GM12878 (cell line): ENCODE data around the gene FAM81A. TPM values are rescaled to one million over a fixed set of nuclear protein-coding genes. Genes with fewer than 3 reads are reported as not detected.

Experiments
- BCL3 ChIP-seq: IDR thresholded peaks from 2 replicates; pipeline ENCODE4 v1.6.1; 2011; ENCODE audit warnings: borderline replicate concordance, low read depth, mild to moderate bottlenecking, moderate library complexity, low read length; ENCODE audit not compliant: insufficient read depth, poor library complexity, severe bottlenecking
- CREM ChIP-seq: IDR thresholded peaks from 2 replicates; pipeline ENCODE4 v1.6.1; 2014; ENCODE audit warnings: antibody characterized with exemption, low read depth
- DPF2 ChIP-seq: fragments of 450-650 bp; IDR thresholded peaks from 2 replicates; pipeline ENCODE4 v1.6.1; 2017; ENCODE audit warnings: mild to moderate bottlenecking
- FOXM1 ChIP-seq: IDR thresholded peaks from 2 replicates; pipeline ENCODE4 v1.6.1; 2012; ENCODE audit warnings: low read depth, mild to moderate bottlenecking, inconsistent platforms, low read length, moderate library complexity
- GABPA ChIP-seq: IDR thresholded peaks from 2 replicates; pipeline ENCODE4 v1.6.1; 2014; ENCODE audit warnings: antibody characterized with exemption, low read depth, mild to moderate bottlenecking, inconsistent platforms
- HDAC6 ChIP-seq: fragments of 200-600 bp; sonication (generic); IDR thresholded peaks from one replicate; pipeline ENCODE4 v1.8.0; 2017; ENCODE audit warnings: antibody characterized with exemption; ENCODE audit not compliant: unreplicated experiment
- LARP7 ChIP-seq: fragments of 450-650 bp; IDR thresholded peaks from 2 replicates; pipeline ENCODE4 v1.6.1; 2017; ENCODE audit warnings: mild to moderate bottlenecking
- MLLT1 ChIP-seq: fragments of 450-650 bp; IDR thresholded peaks from 2 replicates; pipeline ENCODE4 v1.6.1; 2016; ENCODE audit warnings: mild to moderate bottlenecking
- MXI1 ChIP-seq: fragments of 150-350 bp; IDR thresholded peaks from 2 replicates; pipeline ENCODE4 v1.6.1; 2011; ENCODE audit warnings: low read depth, mild to moderate bottlenecking, inconsistent platforms, low read length, improper control_type of control experiment
- NFIC ChIP-seq: IDR thresholded peaks from 2 replicates; pipeline ENCODE4 v1.6.1; 2012; ENCODE audit warnings: low read depth, mild to moderate bottlenecking, inconsistent platforms, low read length, moderate library complexity
- SUPT20H ChIP-seq: IDR thresholded peaks from 2 replicates; pipeline ENCODE4 v1.6.1; 2011; ENCODE audit warnings: low read depth, mild to moderate bottlenecking, low read length, moderate library complexity, borderline replicate concordance; ENCODE audit not compliant: control insufficient read depth
- ZBED1 ChIP-seq: IDR thresholded peaks from 2 replicates; pipeline ENCODE4 v1.6.1; 2016; ENCODE audit warnings: borderline replicate concordance
- ZBTB33 ChIP-seq: fragments of 450-650 bp; IDR thresholded peaks from 2 replicates; pipeline ENCODE4 v1.6.1; 2017; ENCODE audit warnings: mild to moderate bottlenecking
- polyA plus RNA-seq, 11 experiments: library from polyadenylated mRNA; depleted of rRNA in 4 of 11; unstranded in 6 of 11; stranded (reverse) in 5 of 11; fragments of >200 nt; fragmentation: Nextera tagmentation in 4 of 11; fragmentation: Illumina TruSeq in 1 of 11; extraction: Ambion mirVana in 4 of 11; extraction: Trizol in 1 of 11; gene quantifications; 1 replicate in 1 of 11; 2 replicates in 10 of 11; pipeline versions ENCODE4 v1.2.1 to v1.2.3, GENCODE V29; 2011 to 2016; ENCODE audit warnings: inconsistent platforms in 2 of 11, missing spikeins in 2 of 11, low read depth in 1 of 11
- total RNA-seq, 4 experiments: library from RNA; depleted of rRNA in 3 of 4; stranded (reverse); fragments of >200 nt in 3 of 4; fragmentation: Illumina TruSeq in 1 of 4; extraction: Trizol in 1 of 4; gene quantifications; 2 replicates each; pipeline versions ENCODE4 v1.2.1 to v1.2.3, GENCODE V29; 2013 to 2021
- TF ChIP-seq, protein P1 (sequence below): fragments of 150-350 bp; IDR thresholded peaks from 2 replicates; pipeline ENCODE4 v1.6.1; 2014; ENCODE audit warnings: mild to moderate bottlenecking, low read depth, low read length
- TF ChIP-seq, protein P2 (sequence below): fragments of 450-650 bp; IDR thresholded peaks from 2 replicates; pipeline ENCODE4 v1.6.1; 2017; ENCODE audit warnings: mild to moderate bottlenecking, moderate library complexity
- TF ChIP-seq, protein P3 (sequence below): fragments of 450-650 bp; formaldehyde crosslinking; IDR thresholded peaks from 2 replicates; pipeline ENCODE4 v1.4.0; 2022; ENCODE audit warnings: mild to moderate bottlenecking, moderate library complexity

Gene FAM81A
- total and polyA plus RNA-seq, 10 of the 15 experiments (the other 5 are each of a cell fraction or from before 2014, with no cell fraction given) = 0.18 to 34.5 (median 16.2) TPM

- peak; percentile 65; the same call in 1 of the 2 replicates for TF ChIP-seq FOXM1
- TF ChIP-seq ZBTB33 = no peak
- peak; percentile 44; the same call in 1 of the 2 replicates for TF ChIP-seq CREM
- TF ChIP-seq MLLT1 = no peak
- TF ChIP-seq HDAC6 = no peak
- TF ChIP-seq GABPA = no peak
- peak; percentile 74; the same call in 1 of the 2 replicates for TF ChIP-seq NFIC
- no peak for TF ChIP-seq BCL3
- TF ChIP-seq MXI1 = no peak
- TF ChIP-seq, protein P1, sequence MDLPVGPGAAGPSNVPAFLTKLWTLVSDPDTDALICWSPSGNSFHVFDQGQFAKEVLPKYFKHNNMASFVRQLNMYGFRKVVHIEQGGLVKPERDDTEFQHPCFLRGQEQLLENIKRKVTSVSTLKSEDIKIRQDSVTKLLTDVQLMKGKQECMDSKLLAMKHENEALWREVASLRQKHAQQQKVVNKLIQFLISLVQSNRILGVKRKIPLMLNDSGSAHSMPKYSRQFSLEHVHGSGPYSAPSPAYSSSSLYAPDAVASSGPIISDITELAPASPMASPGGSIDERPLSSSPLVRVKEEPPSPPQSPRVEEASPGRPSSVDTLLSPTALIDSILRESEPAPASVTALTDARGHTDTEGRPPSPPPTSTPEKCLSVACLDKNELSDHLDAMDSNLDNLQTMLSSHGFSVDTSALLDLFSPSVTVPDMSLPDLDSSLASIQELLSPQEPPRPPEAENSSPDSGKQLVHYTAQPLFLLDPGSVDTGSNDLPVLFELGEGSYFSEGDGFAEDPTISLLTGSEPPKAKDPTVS = no peak
- no peak for TF ChIP-seq DPF2
- TF ChIP-seq, protein P2, sequence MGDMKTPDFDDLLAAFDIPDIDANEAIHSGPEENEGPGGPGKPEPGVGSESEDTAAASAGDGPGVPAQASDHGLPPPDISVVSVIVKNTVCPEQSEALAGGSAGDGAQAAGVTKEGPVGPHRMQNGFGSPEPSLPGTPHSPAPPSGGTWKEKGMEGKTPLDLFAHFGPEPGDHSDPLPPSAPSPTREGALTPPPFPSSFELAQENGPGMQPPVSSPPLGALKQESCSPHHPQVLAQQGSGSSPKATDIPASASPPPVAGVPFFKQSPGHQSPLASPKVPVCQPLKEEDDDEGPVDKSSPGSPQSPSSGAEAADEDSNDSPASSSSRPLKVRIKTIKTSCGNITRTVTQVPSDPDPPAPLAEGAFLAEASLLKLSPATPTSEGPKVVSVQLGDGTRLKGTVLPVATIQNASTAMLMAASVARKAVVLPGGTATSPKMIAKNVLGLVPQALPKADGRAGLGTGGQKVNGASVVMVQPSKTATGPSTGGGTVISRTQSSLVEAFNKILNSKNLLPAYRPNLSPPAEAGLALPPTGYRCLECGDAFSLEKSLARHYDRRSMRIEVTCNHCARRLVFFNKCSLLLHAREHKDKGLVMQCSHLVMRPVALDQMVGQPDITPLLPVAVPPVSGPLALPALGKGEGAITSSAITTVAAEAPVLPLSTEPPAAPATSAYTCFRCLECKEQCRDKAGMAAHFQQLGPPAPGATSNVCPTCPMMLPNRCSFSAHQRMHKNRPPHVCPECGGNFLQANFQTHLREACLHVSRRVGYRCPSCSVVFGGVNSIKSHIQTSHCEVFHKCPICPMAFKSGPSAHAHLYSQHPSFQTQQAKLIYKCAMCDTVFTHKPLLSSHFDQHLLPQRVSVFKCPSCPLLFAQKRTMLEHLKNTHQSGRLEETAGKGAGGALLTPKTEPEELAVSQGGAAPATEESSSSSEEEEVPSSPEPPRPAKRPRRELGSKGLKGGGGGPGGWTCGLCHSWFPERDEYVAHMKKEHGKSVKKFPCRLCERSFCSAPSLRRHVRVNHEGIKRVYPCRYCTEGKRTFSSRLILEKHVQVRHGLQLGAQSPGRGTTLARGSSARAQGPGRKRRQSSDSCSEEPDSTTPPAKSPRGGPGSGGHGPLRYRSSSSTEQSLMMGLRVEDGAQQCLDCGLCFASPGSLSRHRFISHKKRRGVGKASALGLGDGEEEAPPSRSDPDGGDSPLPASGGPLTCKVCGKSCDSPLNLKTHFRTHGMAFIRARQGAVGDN = no peak
- no peak for TF ChIP-seq SUPT20H
- TF ChIP-seq ZBED1 = 0 out of 2 replicates have a peak, but pooled peaks have one; percentile 26
- TF ChIP-seq, protein P3, sequence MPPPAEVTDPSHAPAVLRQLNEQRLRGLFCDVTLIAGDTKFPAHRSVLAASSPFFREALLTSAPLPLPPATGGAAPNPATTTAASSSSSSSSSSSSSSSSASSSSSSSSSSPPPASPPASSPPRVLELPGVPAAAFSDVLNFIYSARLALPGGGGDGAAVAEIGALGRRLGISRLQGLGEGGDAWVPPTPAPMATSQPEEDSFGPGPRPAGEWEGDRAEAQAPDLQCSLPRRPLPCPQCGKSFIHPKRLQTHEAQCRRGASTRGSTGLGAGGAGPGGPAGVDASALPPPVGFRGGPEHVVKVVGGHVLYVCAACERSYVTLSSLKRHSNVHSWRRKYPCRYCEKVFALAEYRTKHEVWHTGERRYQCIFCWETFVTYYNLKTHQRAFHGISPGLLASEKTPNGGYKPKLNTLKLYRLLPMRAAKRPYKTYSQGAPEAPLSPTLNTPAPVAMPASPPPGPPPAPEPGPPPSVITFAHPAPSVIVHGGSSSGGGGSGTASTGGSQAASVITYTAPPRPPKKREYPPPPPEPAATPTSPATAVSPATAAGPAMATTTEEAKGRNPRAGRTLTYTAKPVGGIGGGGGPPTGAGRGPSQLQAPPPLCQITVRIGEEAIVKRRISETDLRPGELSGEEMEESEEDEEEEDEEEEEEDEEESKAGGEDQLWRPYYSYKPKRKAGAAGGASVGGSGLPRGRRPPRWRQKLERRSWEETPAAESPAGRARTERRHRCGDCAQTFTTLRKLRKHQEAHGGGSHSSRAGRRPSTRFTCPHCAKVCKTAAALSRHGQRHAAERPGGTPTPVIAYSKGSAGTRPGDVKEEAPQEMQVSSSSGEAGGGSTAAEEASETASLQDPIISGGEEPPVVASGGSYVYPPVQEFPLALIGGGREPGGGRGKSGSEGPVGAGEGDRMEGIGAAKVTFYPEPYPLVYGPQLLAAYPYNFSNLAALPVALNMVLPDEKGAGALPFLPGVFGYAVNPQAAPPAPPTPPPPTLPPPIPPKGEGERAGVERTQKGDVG (CRISPR knock-in tag) = no peak
- TF ChIP-seq LARP7 = no peak
Measured at GRCh38 chr15:59406446-59406845, 31.5 kb upstream of the FAM81A start (continued).
